GM18870 (cell line): ENCODE results near the gene CAD.
"Not testable (repeated sequence)": the region's sequence is repeated elsewhere in the genome, so short reads cannot be mapped to it uniquely, and the experiment has no call there.

Experiments used
- ATAC-seq: cut with Tn5 transposase; IDR thresholded peaks from one replicate; pipeline ENCODE4 v1.9.1; 2021; ENCODE audit warnings: moderate library complexity; ENCODE audit not compliant: unreplicated experiment

Gene CAD

DNA sequence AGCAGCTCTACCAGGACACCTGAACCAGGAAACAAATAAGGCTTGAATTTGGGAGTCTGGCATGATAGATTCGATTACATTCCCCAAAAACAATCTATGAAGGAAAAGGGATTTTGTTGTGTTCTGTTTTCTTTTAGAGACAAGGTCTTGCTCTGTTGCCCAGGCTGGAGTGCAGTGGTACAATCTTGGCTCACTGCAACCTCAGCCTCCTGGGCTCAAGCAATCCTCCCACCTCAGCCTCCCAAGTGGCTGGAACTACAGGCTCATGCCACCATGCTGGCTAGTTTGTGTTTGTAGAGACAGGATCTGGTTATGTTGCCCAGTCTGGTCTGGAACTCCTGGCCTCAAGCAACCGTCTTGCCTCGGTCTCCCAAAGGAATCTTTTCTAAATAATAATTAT, 19.1 kb upstream of the CAD start:
- ATAC-seq = not testable (repeated sequence)

DNA sequence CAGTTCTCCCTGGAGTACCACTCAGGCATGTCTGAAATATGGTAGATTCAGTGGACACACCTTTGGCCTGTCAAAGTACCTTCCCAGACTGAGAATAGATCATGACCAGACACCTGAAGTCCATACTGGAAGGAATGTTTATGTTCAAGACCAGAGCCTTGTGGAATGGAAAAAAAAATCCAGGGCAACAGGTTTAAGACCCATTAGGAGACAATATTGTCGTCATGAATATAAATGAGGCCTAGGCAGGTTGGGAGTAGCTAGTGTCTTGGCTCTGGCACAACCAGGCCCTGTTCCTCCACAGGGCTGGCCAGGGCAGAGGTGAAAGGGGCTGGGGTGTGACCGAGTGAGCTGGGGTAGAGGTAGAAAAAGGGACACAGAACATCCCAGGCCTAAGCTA, 18.5 kb upstream of the CAD start:
- no peak for ATAC-seq

DNA sequence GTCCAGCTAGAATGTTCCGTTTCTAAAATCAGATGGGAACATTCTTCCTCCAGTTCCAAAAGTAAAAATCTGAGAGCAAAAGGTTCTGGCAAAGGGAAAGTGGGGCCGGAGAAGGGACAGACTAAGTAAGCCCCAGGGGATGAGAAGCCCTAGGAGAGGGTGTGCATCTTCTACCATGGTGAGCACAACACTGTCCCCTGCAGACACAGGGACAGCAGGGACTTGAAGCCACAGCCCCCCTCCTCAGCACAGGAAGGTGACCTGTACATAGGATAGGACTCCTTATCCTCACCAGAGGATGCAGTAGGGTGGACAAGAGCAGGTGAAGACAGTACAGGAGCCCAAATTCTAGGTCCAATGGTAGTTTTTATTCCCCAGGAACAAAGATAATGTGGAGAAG, 17.9 kb upstream of the CAD start:
- no peak for ATAC-seq

DNA sequence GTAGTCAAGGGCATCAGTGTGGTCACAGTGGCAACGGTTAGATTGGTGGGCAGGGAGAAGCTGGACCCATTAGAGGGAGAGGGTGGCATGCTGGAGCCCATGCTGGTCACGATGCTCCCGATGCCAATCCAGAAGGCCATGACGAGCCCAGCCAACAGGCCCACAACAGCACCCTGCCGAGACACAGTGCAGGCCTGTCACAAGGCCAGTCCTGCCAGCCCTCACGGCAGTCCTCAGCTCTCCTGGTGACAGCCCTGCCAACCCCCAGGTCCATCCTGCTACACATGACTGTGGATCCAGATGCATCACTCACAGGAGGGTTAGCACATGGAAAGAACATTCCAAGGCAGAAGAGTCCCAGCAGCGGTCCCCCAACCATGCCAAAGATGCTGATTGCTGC, 15.5 kb upstream of the CAD start:
- no peak for ATAC-seq

DNA sequence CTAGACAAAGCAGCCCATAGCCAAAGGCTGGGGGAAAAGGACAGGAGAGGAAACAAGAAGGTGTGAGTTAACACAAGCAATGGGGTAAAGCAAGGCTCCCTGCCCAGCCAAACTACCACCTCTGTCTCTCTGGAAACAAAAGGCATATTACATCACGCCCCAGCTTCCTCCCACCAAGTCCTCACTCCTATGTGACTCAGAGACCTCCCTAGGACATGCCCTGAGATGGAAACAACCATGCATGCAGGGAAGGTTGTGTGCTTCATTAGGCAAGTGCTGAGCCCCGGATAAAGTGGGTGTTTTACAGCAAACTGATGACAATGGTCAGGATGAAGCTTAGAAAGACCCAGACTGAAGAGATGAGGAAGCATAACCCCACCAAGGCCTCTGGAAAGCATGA, 14.3 kb upstream of the CAD start:
- ATAC-seq = no peak

DNA sequence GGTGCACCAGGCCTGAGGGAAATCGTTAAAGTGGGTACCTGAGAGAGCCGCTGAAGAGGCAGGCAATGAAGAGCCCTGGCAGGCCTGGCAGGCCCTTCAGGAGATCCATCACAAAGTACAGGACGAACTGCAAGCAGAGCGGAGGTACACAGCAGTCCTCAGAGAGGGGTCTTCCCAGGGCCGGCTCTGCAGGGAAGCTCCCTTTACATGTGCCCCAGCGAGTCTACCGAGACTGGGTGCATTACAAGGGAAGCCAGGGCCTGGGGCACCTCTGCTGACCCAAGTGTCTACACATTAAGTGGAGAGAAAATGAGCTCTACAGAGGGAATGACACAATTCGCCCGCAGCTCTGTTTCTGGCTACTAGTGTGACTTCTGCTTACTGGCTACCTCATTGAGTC, 13.4 kb upstream of the CAD start:
- no peak for ATAC-seq

DNA sequence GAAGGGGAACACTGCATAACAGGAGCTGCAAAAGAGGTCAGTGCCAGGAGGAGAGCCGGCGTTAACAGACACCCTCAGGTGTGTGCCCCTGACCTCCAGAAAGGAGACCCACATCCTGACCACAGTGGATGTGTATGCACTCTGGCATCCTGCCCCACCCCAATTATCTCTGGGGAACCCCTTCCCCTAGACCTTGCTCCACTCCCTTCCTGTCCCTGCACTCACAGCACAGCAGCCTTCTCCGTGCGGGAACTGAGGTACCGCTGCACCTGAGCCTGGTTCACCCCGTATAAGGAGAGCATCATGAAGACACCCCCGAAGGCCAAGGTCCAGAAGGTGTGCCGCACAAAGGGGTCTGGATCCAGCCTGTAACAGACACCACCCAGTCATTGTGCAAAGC, 12.6 kb upstream of the CAD start:
- no peak for ATAC-seq

DNA sequence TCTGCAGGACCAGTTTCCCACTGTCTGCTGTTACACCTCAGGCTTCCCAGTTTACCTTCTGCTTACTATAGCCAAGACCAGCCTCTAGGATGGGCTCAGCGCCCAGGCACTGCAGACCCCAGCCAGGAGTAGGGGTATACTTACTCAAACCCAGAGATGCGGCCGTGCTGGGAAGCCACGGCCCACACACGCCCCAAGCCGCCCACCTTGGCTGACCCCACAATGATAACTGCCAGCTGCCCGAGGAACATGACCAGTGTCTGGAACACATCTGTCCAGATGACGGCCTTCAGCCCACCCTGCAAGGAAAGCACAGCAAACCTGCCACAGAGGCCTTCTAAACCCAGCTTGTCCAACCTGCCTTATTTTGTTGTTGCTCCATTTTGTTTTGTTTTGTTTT, 12.0 kb upstream of the CAD start:
- no peak for ATAC-seq

DNA sequence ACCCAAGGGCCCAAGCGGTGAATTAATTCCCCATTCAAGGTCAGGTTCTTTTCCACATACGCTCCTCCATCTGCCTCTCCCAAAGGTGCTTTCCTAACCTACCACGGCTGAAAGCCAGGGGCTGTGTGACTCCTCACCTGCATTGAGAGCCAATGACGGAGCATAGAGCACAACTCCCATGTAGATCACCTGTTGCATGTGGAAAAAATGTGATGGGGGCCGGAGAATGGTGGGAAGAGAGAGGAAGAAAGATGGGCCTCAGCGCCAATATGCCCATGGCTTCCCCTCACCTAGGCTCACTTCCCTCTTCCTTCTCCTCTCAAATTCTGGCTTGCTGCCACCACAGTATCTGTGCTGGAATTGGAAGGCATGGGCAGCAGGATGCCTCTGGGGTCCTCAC, 10.8 kb upstream of the CAD start:
- ATAC-seq = no peak

DNA sequence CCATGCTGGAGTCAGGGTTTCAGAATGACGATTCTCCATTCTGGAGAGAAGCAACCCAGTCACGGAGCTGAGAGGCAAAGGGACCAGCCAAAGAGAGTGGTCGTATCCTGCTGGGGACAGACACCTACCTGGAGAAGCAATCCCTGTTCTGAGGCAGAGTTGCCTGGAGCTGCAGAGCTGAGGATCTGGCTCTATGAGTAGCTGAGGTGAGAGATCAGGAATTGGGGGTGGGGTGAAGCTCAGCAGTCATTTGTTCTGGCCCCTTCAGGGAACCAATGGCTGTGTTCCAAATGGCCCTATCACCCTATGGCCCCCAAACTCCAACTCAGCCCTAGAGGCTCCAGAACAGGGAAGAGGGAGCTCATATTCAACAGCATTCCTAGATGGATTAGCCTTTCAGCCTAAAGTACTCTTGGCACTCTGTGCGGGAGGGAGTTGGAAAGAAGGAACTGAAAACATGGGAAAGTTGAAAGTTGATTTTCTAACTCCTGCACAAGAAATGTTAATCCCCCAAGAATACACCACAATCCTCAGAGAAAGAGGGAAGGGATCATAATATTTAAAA, 8.6 kb upstream of the CAD start:
- ATAC-seq = no peak

DNA sequence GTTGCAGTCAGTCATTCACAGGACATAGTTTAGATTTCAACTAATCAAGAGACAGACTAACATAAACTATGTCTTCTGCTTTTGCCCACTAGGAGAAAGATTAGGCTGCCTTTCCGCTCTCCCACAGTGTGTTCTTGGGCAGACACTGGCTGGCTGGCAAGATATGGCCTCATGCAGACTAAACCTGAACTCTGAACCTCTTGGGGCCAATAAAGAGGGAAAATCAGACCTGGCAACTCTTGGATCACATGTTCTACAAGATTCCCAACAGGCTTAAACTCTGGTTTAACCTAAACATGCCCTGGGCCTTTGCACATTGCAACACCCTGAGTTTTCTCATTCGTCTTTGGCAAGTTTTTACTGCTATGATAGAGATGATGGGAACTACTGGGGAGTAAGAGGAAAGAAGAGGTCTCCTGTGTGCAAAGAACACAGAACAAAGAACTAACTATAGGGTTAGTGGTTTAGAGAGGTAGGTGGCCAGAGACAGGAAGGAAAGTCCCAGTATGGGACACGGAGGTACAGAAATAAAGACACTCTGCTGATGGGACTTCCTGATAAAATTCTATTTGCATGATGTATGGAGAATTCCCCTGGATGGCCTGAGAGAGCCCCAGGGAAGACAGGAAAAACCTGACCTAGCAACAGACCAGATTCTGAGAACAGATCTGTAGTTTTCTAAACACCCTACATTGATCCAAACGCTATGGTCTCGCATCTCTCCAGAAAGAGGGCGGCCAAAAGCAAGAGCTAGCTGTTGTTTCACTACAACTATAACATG, 7.4 kb upstream of the CAD start:
- no peak for ATAC-seq

DNA sequence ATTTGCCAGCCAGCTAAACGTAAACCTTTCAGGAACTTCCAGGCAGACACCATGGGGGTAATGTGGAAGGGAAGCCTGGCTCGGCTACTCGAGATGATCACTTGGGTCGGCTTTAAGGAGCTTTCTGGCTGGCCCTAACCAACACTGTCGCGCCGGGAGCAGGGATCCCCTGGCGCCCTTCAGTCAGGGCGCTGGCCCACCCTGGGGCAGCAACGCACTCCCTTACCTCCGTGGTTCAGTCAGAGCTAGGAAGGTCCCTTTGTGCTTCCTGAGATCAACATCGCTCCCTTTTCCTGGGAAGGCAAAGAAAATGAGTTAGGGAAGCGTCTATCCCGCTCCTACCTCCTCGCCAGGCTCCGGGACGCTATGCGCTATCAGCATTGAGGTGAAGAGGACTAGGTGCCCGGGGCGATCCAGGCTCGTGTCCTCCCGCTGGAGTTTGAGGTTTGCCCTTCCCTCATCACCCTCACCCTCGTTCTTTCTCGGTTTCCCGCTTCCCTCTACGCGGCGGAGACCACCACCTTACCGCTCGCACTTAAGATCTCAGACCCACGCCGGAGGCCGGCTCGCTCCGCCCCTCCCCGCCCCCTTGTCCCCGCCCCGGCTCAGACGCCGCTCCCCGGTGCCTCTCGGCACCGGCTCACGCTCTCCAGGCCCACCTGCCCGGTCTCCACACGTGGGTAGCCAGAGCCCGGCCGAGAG, 5.8 kb upstream of the CAD start:
- ATAC-seq = no peak

DNA sequence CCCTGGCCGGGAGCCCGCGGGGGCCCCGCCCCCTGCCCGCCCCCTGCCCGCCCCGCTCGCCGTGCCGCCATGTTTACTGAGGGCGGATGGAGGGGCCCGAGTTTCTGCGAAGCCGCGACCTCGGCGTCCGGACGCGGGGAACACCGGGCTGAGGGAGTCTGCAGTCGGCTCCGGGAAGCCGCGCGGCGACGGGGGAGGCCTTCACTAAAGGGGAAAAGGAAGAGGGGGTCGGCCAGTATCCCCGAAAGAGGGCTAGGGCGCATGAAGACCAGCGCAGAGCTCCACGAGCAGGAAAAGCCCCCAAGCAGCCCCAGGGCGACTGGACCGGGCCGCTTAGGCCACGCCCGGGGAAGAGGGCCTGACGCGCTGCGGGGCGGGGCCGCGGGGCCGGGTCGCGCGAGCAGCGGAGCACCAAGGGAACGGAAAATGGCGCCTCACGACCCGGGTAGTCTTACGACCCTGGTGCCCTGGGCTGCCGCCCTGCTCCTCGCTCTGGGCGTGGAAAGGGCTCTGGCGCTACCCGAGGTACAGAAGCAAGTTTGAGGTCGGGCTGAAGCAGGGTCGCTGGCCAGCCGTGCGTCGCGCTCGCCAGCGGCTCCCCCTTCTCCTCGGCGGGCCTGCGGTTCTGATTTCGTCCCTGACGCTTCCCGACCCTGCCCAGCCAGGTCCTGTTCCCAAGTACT, 5.1 kb upstream of the CAD start, which contains the start of the genes ATRAID and SLC5A6:
Gene ATRAID, plus strand, starts transcription at position 99 of the 683 bp plus-strand sequence. Its CDS starts 328 bp downstream, at position 427.
Gene SLC5A6, minus strand, starts transcription at position 326 of the 683 bp plus-strand sequence. CDS start 4,618 bp downstream, outside the sequence.
- peak; percentile 48 for ATAC-seq

DNA sequence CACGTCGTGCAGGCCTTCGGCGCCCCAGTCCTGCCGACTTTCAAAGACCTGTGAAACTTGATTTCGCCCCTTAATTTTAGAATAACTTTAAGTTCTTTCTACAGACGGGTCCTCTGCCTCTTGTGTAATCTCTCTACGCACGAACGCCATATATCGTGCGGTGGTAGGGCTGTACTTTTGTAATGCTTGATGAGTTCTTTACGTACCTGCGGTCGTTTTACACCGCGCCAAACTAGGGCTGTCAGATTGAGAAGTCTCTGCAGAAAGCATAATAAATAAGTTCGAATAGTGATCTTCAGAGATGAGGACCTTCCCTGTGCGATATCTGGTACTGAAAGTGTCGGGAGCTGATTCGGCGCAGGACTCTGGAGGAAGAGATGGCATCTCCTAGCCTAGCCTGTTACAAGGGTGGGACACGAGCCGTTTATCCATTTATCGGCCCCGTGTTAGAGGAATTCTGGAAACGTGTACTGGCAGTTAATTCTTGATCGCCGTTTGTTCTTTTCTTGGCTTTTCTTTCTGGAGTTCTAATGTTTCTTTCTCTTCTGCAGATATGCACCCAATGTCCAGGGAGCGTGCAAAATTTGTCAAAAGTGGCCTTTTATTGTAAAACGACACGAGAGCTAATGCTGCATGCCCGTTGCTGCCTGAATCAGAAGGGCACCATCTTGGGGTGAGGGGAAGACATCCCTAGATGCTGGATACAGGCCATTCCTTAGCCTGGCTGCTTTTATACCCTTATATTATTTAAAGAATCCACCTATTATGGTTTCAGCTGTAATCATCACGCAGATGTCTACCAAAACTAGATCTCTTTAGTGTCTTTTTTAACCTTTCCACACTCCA, 4.3 kb upstream of the CAD start:
- ATAC-seq = no peak

DNA sequence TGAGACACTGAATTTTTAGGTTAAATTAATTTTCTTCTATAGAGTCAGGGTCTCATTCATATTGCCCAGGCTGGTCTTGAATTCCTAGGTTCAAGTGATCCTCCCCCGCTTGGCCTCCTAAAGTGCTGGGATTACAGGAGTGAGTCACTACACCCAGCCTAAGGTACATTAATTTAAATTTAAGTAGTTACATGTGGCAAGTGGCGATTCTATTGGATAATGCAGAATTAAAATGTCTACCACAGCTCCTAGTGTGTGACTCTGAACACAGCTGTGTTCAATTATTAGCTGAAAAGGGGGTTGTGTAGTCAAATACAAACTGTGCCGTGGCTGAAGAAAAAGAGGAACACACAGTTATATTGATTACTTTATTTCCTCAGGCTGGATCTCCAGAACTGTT, 2.2 kb upstream of the CAD start:
- no peak for ATAC-seq

DNA sequence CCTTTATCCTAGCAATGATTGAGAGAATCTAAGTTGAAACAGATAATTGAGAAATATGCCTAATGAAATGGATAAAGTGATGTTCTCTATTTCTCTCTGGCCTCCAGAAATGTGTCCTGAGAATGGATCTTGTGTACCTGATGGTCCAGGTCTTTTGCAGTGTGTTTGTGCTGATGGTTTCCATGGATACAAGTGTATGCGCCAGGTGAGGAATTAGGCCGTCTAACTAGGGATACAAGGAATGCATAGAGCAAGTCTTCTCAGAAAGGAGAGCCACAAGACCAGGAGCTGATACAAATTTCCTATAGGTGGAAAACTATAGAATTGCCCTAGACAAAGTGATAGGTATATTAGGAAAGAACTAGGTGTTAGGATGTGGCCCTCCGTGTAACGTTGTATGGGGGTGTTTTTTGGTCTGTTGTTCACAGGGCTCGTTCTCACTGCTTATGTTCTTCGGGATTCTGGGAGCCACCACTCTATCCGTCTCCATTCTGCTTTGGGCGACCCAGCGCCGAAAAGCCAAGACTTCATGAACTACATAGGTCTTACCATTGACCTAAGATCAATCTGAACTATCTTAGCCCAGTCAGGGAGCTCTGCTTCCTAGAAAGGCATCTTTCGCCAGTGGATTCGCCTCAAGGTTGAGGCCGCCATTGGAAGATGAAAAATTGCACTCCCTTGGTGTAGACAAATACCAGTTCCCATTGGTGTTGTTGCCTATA, 592 bp upstream of the CAD start:
- no peak for ATAC-seq

DNA sequence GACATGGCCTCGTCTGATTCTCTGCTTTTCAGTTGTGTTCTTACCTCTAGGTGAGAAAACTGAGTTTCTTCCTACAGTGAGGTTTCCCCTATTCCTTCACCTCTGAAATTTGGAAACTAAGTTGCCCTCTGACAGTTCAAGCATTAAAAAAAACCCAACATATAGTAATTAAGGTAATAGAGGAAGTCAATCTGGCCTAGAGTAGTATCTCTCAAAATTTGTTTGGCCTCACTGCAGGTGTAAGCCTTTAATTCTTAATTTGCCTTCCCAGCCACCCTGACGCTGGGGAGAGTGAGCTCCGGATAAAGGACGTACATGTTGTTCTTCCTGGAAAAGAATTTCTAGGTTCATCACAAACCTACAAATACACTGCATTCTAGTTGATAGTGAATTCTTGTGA, 1.4 kb downstream of the CAD start:
- no peak for ATAC-seq

DNA sequence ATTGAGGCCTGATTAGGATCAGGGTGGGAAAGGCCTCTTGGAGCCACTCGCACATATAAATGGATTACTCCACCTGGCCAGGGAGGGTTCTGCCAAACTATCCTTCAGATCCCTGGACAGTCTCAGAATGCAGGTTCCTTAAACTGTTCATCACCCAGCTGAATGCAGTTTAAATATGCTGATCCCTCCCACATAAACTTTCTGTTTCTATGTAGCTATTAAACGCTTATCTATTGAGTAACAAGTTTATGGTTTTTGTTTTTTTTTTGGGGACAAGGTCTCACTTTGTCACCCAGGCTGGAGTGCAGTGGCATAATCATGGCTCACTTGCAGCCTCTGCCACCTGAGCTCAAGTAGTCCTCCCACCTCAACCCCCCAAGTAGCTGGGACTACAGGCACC, 1.9 kb downstream of the CAD start:
- ATAC-seq = no peak

DNA sequence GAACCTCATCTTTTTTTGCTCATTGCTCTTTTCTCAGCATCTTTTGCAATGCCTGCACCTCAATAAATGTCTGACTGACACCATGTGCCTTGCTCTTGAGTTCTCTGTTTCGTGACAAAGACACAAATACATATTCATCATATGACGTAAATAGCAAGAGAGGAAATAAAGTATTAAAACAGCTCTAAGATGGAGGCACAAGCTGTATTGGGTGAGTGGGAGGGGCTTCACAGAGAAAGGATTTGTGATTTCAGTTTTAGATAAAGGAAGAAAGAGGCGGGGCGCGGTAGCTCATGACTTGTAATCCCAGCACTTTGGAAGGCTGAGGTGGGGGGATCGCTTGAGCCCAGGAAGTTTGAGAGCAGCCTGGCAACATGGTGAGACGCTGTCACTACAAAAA, 2.9 kb downstream of the CAD start:
- no peak for ATAC-seq

DNA sequence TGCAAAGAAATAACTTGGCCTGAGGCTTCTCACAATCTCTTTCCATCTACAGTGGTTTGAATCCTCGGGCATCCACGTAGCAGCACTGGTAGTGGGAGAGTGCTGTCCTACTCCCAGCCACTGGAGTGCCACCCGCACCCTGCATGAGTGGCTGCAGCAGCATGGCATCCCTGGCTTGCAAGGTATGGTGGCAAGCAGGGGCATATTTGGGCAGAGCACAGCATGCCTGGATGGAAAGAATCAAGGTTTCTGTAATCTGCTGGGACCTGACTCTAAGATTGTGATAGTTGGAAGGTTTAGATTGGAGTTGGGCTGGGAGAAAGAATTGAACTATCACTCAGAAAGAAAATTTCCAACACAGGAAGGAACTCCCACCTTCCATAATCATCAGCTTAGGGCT, 4.0 kb downstream of the CAD start:
- ATAC-seq = no peak
